GM21723 (cell line): ENCODE results near the gene RHCG.

Experiments used
- ATAC-seq: cut with Tn5 transposase; IDR thresholded peaks from one replicate; pipeline ENCODE4 v1.9.1; 2021; ENCODE audit warnings: mild to moderate bottlenecking, moderate library complexity; ENCODE audit not compliant: unreplicated experiment

RHCG gene

GRCh38 chr15:89446255-89446891 is 50.0 kb downstream of the RHCG start:
- ATAC-seq: no peak

- no peak for ATAC-seq
These were observed 50.9 kb downstream of the RHCG start for GRCh38 chr15:89445518-89445917.

- no peak for ATAC-seq
These were observed 51.9 kb downstream of the RHCG start for GRCh38 chr15:89444241-89445225.

GRCh38 chr15:89443581-89443980 is 52.8 kb downstream of the RHCG start:
- ATAC-seq: no peak

- ATAC-seq: no peak
These were observed 53.6 kb downstream of the RHCG start for GRCh38 chr15:89442671-89443307.

- no peak for ATAC-seq
These were observed 54.2 kb downstream of the RHCG start for GRCh38 chr15:89442155-89442554.

- ATAC-seq: peak; percentile 99
These were observed 55.0 kb downstream of the RHCG start for GRCh38 chr15:89441295-89441812.

- ATAC-seq: no peak
These were observed 56.6 kb downstream of the RHCG start for GRCh38 chr15:89439764-89440163.

GRCh38 chr15:89436560-89437311 is 59.6 kb downstream of the RHCG start:
- no peak for ATAC-seq

- ATAC-seq: no peak
These were observed 61.0 kb downstream of the RHCG start for GRCh38 chr15:89435362-89435761.

GRCh38 chr15:89433686-89434085 is 62.7 kb downstream of the RHCG start:
- ATAC-seq: no peak

- no peak for ATAC-seq
These were observed 65.6 kb downstream of the RHCG start for GRCh38 chr15:89430530-89431341.

- ATAC-seq: no peak
These were observed 66.4 kb downstream of the RHCG start for GRCh38 chr15:89429986-89430385.

- ATAC-seq: no peak
These were observed 67.4 kb downstream of the RHCG start for GRCh38 chr15:89429023-89429422.

GRCh38 chr15:89428246-89428645 is 68.1 kb downstream of the RHCG start:
- ATAC-seq: no peak

GRCh38 chr15:89426500-89426899 is 69.9 kb downstream of the RHCG start:
- no peak for ATAC-seq

GRCh38 chr15:89423981-89424380 is 72.4 kb downstream of the RHCG start:
- ATAC-seq: no peak
